GF-D8 (cell line): Measurements from ENCODE around the gene CCN2.

Experiments
- DNase-seq: peaks from one replicate; lab custom pipeline; 2025; lab: John Stamatoyannopoulos, UW

CCN2 gene, protein sequence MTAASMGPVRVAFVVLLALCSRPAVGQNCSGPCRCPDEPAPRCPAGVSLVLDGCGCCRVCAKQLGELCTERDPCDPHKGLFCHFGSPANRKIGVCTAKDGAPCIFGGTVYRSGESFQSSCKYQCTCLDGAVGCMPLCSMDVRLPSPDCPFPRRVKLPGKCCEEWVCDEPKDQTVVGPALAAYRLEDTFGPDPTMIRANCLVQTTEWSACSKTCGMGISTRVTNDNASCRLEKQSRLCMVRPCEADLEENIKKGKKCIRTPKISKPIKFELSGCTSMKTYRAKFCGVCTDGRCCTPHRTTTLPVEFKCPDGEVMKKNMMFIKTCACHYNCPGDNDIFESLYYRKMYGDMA

DNA sequence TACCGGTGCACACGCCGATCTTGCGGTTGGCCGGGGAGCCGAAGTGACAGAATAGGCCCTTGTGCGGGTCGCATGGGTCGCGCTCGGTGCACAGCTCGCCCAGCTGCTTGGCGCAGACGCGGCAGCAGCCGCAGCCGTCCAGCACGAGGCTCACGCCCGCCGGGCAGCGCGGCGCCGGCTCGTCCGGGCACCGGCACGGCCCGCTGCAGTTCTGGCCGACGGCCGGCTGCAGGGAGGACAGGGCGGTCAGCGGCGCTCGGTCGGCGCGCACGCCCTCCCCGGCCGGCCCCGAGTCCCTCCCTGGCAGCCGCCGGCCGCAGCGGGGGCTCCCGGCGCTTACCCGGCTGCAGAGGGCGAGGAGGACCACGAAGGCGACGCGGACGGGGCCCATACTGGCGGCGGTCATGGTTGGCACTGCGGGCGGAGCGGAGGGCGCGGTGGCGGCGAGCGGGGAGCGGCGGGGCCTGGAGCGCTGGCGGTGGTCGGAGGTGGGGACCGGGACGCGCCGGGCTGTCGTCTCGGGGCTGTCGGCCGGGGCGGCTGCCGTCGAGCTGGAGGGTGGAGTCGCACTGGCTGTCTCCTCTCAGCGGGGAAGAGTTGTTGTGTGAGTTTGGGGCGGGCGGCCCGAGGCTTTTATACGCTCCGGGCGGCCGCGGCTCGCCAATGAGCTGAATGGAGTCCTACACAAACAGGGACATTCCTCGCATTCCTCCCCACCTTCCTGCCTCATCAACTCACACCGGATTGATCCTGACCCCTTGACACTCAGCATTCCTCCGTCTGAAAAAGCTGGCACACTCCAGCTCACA, at the start of gene CCN2:
Gene CCN2 (minus strand): TSS at position 606 of the 809 bp plus-strand sequence. CDS start 200 bp downstream, at position 406.
- DNase-seq: no peak

DNA sequence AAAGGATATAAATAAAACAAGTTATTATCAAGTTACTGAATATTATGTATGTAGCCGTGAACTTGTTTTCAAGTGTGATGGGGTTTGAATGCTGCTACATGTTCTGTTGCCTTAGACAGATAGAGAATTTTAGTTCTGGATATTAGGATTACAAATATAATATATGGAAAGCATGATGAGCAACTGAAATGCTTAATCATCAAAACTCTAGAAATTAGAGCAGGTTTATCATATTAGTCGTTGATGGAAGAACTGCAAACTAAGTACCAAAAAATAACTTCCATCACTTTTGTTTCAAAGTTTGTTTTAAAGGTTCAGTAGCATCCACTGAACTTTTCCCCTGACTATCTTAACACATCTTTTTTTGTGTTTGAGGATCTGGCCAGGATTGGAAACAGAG, 49.1 kb upstream of the CCN2 start:
- DNase-seq: no peak

DNA sequence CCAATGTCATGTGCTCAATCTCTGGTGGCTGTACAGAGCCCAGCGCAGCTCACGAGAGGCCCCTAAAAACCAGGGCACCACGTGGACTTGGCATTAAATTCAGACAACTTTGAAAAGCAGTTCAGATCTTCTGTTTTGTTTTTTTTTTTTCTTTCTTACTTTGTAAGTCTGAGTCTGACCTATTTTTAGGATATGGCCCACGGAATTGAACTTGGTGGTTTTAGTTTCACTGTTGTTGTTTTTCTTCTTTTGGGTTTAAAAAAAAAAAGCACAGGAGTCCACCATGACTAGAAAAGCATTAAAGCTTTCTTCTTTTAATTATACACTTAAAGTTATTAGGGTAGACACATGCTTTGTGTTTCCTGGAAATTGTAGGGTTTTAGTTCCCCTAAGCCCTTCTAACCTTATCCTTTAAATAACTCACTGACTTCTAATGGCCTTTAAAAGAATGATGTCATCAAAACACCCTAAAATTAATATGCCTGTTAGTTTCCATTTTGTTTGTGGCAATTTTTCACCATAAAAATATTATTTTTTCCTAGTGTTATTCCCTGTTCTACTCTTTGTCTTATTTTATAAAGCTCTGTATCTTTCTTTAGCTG, 48.5 kb upstream of the CCN2 start:
- no peak for DNase-seq

- DNase-seq: no peak
Observed at GRCh38 chr6:131998255-131998982, 47.2 kb upstream of the CCN2 start.

GRCh38 chr6:131997429-131998153, 46.4 kb upstream of the CCN2 start:
- no peak for DNase-seq

- no peak for DNase-seq
Observed at GRCh38 chr6:131995917-131996316, 44.7 kb upstream of the CCN2 start.

- DNase-seq: no peak
Observed at GRCh38 chr6:131992557-131992956, 41.4 kb upstream of the CCN2 start.

GRCh38 chr6:131989036-131989435, 37.9 kb upstream of the CCN2 start:
- DNase-seq: no peak

DNA sequence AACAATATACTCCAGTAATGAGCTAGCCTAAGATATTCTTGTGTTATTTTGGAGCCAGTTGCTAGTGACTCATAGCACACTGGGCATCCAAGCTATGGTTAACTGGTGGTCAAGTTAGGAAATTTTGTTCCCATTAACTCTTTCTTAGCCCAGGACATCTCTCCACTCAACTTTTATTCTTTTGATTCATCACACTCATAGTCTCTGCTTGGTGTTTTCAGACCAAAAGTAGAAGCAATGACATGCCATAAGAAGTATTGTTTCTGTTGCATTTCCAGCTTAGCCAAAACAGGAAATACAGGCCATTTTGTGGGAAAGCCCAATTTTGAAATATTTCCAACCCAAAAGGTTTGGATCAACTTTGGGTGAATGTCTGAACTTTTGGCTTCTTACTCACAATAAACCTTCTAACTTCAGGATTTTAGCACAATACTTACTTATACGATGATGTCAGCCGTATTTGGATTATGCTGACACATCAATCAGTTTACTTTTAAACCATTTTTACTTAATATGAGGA, 31.6 kb upstream of the CCN2 start:
- DNase-seq: no peak

GRCh38 chr6:131981624-131981978, 30.4 kb upstream of the CCN2 start:
- no peak for DNase-seq

DNA sequence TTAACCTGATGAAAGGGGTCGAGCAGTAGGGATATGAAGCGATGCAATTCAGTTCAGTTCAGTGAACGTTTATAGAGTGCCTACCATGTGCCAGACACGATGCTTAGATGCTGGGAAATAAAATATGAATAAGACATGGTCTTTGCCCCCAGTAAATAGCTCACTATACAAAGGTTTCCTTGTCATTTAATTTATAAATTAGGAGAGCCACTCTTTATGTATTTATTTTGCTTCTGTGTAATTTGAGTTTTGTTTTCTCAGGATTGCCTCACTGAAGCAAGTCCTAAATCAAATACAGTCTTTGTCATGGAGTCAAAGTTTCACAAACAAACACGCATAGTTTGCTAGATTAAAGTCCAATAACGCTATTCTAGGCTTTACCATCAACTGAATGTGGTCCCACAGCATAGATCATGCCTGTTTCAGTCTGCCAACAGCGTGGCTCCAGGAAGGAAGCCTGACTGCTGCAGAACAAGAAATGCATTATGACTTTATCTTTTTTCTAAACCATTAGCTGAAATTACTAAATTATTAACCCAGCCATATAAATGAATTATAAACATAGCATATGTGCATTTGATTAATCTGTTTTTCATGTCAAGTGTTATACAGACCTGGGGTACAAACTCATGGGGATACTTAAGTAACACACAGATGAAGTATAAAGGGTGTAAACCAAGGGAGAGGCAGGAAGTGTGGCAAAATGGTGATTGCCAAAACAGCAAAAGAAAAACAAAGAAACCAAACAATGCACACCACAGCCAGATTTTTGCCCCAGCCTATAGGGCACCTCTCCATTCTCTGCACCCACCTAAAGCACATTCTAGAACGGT, 29.8 kb upstream of the CCN2 start:
- DNase-seq: no peak

DNA sequence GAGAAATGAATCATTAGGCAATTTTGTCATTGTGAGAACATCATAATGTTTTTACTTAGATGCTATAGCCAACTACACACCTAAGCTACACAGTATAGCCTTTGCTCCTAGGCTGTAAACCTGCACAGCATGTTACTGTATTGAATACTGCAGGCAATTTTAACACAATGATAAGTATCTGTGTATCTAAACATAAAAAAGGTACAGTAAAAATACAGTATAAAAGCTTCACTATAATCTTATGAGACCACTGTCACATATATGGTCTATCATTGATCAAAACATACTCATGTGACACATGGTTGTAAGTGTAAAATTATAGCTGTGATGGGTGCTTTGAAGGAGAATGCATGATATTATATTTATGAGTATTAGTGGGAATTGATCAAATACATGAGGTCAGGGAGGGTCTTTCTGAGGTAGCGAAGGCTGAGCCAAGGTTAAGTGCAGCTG, 29.2 kb upstream of the CCN2 start:
- no peak for DNase-seq

DNA sequence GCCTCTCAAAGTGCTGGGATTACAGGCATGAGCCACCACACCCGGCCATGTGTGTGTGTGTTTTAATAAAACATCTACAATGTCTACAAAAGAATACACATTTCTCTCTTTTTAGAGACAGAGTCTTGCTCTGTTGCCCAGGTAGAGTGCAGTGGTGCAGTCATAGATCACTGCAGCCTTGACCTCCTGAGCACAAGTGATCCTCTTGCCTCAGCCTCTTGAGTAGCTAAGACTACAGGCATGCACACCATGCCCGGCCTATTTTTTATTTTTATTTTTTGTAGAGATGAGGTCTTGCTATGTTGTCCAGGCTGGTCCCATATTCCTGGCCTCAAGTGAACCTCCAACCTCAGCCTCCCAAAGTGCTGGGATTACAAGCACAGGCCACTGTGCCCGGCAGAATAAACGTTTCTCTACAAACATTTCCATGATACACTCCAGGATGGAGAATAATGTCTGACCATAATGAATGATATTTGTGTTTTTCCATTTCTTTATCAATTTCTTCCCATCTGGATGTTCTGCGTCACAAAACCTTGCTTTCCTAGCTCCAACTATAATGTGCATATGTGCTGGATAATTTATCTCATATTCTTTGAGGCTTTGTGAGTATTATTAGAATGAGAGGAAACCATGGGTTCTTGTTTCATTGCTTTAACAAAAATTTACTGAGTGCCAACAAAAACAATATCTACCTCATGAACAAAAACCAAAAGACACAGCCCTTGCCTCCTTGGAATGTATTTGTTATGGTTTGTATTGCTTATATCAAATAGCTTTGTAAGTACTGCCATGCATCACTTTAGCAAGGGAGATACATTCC, 28.6 kb upstream of the CCN2 start:
- DNase-seq: no peak

GRCh38 chr6:131978522-131978921, 27.4 kb upstream of the CCN2 start:
- no peak for DNase-seq

DNA sequence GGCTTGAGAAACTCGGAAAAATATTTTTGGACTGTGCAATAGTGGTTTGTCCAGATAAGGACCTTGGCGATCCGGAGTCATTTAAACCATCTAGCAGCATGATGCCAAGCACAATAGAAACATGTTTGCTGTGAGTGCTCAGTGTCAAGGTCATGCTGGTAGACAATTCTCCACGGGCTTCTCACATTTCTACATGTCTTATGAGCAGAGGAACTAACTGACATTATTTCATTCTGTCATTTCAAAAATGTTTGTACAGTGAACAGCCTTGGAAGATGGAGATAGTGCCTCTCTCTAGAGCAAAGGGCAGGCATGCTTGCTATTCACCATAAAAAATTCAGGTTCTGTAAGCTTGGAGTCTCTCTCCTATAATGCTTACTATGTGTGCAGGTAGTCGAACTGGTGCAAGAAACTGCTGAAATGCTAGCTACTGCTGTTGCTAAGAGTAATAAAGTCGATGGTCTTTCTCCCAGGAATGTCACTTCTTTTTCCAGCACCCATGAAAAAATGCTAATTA, 25.4 kb upstream of the CCN2 start:
- no peak for DNase-seq

DNA sequence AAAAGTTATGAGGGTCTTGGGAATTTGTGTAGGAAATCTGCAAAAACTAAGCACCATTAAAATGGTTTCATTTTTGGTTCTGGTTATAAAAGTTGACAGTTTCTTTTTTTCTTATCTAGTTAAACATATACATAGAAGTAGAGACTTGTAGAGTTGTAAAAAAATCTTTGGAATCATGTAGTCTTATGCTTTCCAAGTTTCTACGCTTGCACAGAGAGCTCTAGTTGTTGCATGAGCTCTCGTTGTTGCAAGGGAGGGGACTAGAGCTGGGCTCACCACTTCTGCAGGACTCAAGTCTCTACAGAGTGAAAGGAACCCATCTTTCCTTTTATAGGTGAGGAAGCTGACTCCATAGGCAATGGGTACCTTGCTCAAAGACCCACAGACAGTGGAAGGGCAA, 21.6 kb upstream of the CCN2 start:
- no peak for DNase-seq

DNA sequence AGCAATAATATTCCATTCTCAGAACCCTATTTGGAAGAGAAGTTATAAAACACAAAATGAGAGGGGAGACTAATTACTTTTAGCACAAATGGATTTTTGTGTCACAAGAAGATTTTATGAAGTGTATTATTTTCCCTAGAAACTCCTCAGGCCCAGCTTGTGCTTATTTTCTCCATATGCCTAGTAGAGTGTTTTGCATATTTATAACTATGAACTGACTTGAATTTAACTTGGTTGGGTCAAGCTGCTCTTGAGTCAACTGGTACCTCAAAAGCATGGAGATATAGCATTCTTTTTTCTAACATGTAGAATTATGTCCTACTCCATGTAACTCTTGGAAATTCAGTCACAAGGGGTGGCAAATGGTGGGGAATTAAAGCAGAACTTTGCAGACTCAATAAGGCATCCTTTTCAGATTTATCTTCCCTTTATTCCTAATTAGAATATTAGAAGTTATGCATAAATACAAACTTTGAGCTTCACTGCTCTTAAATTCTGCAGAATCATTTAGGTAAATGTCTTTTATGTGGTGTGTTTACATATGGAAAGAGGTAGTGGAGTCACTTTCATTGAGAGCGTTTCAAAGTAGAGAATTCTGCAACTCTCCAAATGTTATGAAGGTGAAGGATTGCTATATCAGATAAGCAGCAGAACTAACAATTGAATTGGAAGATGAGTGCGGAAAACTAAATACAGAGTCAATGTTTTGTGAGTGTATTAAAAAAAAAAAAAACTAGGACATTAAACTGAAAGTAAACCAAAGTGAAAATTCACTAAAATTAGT, 19.1 kb upstream of the CCN2 start:
- no peak for DNase-seq

- DNase-seq: no peak
Observed at GRCh38 chr6:131968656-131969055, 17.5 kb upstream of the CCN2 start.

DNA sequence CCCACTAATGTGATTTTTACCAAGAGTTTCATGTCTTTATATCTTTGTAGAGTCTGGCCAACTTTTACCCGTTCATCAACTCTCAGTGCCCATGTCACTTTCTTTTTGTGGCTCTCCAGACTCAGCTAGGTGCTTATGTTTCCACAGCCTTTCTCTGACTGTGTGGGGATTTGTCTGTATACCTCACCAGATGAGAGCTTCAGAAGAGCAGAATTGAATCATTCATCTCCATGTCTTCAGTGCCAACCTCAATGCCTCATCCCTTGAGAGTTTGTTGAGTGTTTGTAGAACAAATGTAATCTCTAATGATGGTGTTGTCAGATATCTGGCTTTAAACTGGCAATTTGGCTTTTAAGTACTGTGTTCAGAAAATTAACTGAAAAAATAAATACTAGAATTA, 16.8 kb upstream of the CCN2 start:
- no peak for DNase-seq
